ENCODE measurements around the gene DDB1. TPM values are rescaled to one million over a fixed set of nuclear protein-coding genes. Genes with fewer than 3 reads are reported as not detected.

DDB1 gene
- polyA plus RNA-seq, 1 donor from 2014 or later = 203 TPM

DNA sequence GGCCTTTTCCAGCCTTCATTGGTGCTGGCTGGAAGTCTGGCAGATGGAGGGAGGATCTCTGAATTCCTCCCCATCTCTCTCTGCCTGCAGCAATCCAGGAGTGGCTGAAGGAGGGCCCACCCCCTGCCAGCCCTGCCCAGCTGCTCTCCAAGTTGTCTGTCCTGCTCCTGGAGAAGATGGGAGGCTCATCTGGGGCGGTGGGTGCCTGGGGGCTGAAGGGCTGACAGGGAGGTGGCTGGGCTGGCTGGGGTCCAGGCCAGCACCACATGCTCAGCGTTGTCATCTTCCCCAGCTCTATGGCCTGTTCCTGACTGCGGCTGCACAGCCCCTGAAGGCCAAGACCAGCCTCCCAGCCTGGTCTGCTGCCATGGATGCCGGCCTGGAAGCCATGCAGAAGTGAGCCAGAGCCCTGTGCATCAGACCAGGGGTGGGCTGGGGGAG is 12.3 kb upstream of the DDB1 start:
- no peak overlapping the region for H3K27ac ChIP-seq (ENCODE audit: low read length)
- no peak overlapping the region for H3K4me2 ChIP-seq (ENCODE audit: low read length)
- no peak overlapping the region for H2AFZ ChIP-seq (ENCODE audit: low read depth, low read length)
- H3K4me3 ChIP-seq (ENCODE audit: low read length) = no peak overlapping the region
- no peak for TF ChIP-seq MXI1 (conservative IDR thresholded peaks at IDR 0.05; ENCODE audit: poor library complexity, severe bottlenecking)
- no peak for TF ChIP-seq RAD21 (conservative IDR thresholded peaks at IDR 0.05)
- no peak for TF ChIP-seq EZH2 (IDR thresholded peaks at IDR 0.05; ENCODE audit: borderline replicate concordance, insufficient read depth, low read length, poor library complexity, severe bottlenecking)
- TF ChIP-seq, protein P1, sequence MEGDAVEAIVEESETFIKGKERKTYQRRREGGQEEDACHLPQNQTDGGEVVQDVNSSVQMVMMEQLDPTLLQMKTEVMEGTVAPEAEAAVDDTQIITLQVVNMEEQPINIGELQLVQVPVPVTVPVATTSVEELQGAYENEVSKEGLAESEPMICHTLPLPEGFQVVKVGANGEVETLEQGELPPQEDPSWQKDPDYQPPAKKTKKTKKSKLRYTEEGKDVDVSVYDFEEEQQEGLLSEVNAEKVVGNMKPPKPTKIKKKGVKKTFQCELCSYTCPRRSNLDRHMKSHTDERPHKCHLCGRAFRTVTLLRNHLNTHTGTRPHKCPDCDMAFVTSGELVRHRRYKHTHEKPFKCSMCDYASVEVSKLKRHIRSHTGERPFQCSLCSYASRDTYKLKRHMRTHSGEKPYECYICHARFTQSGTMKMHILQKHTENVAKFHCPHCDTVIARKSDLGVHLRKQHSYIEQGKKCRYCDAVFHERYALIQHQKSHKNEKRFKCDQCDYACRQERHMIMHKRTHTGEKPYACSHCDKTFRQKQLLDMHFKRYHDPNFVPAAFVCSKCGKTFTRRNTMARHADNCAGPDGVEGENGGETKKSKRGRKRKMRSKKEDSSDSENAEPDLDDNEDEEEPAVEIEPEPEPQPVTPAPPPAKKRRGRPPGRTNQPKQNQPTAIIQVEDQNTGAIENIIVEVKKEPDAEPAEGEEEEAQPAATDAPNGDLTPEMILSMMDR (IDR thresholded peaks at IDR 0.05; ENCODE audit: poor library complexity, severe bottlenecking) = no peak
- TF ChIP-seq EP300 (conservative IDR thresholded peaks at IDR 0.05; ENCODE audit: poor library complexity, severe bottlenecking) = no peak
- no peak for TF ChIP-seq SMC3 (conservative IDR thresholded peaks at IDR 0.05; ENCODE audit: poor library complexity)
- no peak for TF ChIP-seq TAF1 (IDR thresholded peaks at IDR 0.05; ENCODE audit: low read depth)
- TF ChIP-seq, protein P2, sequence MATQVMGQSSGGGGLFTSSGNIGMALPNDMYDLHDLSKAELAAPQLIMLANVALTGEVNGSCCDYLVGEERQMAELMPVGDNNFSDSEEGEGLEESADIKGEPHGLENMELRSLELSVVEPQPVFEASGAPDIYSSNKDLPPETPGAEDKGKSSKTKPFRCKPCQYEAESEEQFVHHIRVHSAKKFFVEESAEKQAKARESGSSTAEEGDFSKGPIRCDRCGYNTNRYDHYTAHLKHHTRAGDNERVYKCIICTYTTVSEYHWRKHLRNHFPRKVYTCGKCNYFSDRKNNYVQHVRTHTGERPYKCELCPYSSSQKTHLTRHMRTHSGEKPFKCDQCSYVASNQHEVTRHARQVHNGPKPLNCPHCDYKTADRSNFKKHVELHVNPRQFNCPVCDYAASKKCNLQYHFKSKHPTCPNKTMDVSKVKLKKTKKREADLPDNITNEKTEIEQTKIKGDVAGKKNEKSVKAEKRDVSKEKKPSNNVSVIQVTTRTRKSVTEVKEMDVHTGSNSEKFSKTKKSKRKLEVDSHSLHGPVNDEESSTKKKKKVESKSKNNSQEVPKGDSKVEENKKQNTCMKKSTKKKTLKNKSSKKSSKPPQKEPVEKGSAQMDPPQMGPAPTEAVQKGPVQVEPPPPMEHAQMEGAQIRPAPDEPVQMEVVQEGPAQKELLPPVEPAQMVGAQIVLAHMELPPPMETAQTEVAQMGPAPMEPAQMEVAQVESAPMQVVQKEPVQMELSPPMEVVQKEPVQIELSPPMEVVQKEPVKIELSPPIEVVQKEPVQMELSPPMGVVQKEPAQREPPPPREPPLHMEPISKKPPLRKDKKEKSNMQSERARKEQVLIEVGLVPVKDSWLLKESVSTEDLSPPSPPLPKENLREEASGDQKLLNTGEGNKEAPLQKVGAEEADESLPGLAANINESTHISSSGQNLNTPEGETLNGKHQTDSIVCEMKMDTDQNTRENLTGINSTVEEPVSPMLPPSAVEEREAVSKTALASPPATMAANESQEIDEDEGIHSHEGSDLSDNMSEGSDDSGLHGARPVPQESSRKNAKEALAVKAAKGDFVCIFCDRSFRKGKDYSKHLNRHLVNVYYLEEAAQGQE (IDR thresholded peaks at IDR 0.05; ENCODE audit: borderline replicate concordance) = no peak
- no peak for TF ChIP-seq POLR2AphosphoS5 (IDR thresholded peaks at IDR 0.05)
- H3K9ac ChIP-seq (ENCODE audit: low read length) = no peak overlapping the region
- no peaks in the 10 kb centered on the region for H3K27me3 ChIP-seq (ENCODE audit: insufficient read depth, low read depth, low read length)
- H3K79me2 ChIP-seq (replicated peaks; ENCODE audit: insufficient read depth, low read length) = no peaks in the 10 kb centered on the region
- H3F3A ChIP-seq (ENCODE audit: insufficient read depth, low read length, poor library complexity, severe bottlenecking) = no peaks in the 10 kb centered on the region
- no peaks in the 10 kb centered on the region for H3K9me3 ChIP-seq (ENCODE audit: low read length)
- H3K36me3 ChIP-seq (ENCODE audit: insufficient read depth, low read length) = no peaks in the 10 kb centered on the region
- no peaks in the 10 kb centered on the region for H3K9me2 ChIP-seq (ENCODE audit: insufficient read depth, low read length)
- H4K20me1 ChIP-seq (ENCODE audit: insufficient read depth) = no peaks in the 10 kb centered on the region

DNA sequence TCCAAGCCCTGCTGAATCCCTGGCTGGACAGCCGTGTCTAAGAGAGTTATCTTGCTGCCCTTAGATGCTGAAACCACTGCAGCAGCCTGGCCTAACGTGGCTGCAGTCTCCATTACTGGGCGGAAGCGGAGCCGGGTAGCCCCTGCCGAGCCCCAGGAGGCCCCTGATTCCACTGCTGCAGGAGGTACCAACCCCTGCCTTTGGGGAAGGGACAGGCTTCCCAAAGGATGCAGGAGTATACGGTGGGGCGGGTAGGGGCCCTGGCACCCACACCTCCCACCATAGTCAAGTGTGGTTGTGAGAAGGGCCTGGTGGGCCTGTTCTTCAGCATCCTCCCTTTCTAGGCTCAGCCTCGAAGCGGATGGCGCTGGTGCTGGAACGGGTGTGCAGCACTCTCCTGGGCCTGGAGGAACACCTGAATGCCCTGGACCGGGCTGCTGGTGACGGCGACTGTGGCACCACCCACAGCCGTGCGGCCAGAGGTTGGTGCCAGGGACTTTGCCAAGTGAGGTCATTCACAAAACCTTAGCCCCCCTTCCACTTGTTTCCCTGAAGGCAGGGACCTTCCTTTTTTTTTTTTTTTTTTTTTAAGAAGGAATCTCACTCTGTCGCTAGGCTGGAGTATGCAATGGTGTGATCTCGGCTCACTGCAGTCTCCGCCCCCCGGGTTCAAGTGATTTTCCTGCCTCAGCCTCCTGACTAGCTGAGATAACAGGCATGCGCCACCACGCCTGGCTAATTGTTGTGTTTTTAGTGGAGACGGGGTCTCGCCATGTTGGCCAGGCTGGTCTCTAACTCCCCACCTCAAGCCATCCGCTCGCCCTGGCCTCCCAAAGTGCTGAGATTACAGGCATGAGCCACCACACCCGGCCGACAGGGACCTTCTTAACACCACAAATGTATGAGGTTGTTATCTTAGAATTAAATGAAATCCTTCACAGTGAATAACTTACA is 11.2 kb upstream of the DDB1 start:
- no peak overlapping the region for H2AFZ ChIP-seq (ENCODE audit: low read depth, low read length)
- no peak overlapping the region for H3K27ac ChIP-seq (ENCODE audit: low read length)
- no peaks in the 10 kb centered on the region for H3K79me2 ChIP-seq (replicated peaks; ENCODE audit: insufficient read depth, low read length)
- H3K36me3 ChIP-seq (ENCODE audit: insufficient read depth, low read length) = no peaks in the 10 kb centered on the region
- H3K27me3 ChIP-seq (ENCODE audit: insufficient read depth, low read depth, low read length) = no peaks in the 10 kb centered on the region
- no peak for TF ChIP-seq TAF1 (IDR thresholded peaks at IDR 0.05; ENCODE audit: low read depth)
- no peak for TF ChIP-seq POLR2AphosphoS5 (IDR thresholded peaks at IDR 0.05)
- TF ChIP-seq, protein P2 (IDR thresholded peaks at IDR 0.05; ENCODE audit: borderline replicate concordance) = no peak
- no peak for TF ChIP-seq RAD21 (conservative IDR thresholded peaks at IDR 0.05)
- TF ChIP-seq, protein P1 (IDR thresholded peaks at IDR 0.05; ENCODE audit: poor library complexity, severe bottlenecking) = no peak
- no peak for TF ChIP-seq MXI1 (conservative IDR thresholded peaks at IDR 0.05; ENCODE audit: poor library complexity, severe bottlenecking)
- no peak for TF ChIP-seq EP300 (conservative IDR thresholded peaks at IDR 0.05; ENCODE audit: poor library complexity, severe bottlenecking)
- no peak for TF ChIP-seq EZH2 (IDR thresholded peaks at IDR 0.05; ENCODE audit: borderline replicate concordance, insufficient read depth, low read length, poor library complexity, severe bottlenecking)
- no peak for TF ChIP-seq SMC3 (conservative IDR thresholded peaks at IDR 0.05; ENCODE audit: poor library complexity)
- H3K9ac ChIP-seq (ENCODE audit: low read length) = no peak overlapping the region
- no peaks in the 10 kb centered on the region for H3F3A ChIP-seq (ENCODE audit: insufficient read depth, low read length, poor library complexity, severe bottlenecking)
- no peaks in the 10 kb centered on the region for H3K9me2 ChIP-seq (ENCODE audit: insufficient read depth, low read length)
- H3K4me2 ChIP-seq (ENCODE audit: low read length) = no peak overlapping the region
- no peaks in the 10 kb centered on the region for H4K20me1 ChIP-seq (ENCODE audit: insufficient read depth)
- H3K9me3 ChIP-seq (ENCODE audit: low read length) = no peaks in the 10 kb centered on the region
- H3K4me3 ChIP-seq (ENCODE audit: low read length) = no peak overlapping the region

All from neural cell (in vitro differentiated cells).